HL-60 (cell line): ENCODE measurements around the gene RPS8.

Experiments used
- POLR2AphosphoS5 ChIP-seq: IDR thresholded peaks from 2 replicates; pipeline ENCODE4 v1.6.1; 2012; ENCODE audit warnings: low read depth
- TF ChIP-seq, protein P1 (sequence below): IDR thresholded peaks from one replicate; pipeline ENCODE4 v1.5.1; 2011; ENCODE audit warnings: low read length, control low read depth, inconsistent platforms; ENCODE audit not compliant: insufficient read depth

- TF ChIP-seq, protein P1, sequence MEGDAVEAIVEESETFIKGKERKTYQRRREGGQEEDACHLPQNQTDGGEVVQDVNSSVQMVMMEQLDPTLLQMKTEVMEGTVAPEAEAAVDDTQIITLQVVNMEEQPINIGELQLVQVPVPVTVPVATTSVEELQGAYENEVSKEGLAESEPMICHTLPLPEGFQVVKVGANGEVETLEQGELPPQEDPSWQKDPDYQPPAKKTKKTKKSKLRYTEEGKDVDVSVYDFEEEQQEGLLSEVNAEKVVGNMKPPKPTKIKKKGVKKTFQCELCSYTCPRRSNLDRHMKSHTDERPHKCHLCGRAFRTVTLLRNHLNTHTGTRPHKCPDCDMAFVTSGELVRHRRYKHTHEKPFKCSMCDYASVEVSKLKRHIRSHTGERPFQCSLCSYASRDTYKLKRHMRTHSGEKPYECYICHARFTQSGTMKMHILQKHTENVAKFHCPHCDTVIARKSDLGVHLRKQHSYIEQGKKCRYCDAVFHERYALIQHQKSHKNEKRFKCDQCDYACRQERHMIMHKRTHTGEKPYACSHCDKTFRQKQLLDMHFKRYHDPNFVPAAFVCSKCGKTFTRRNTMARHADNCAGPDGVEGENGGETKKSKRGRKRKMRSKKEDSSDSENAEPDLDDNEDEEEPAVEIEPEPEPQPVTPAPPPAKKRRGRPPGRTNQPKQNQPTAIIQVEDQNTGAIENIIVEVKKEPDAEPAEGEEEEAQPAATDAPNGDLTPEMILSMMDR: no peak
- no peak for TF ChIP-seq POLR2AphosphoS5
These were observed 31.5 kb downstream of the RPS8 start, which contains the start of gene DYNLT4 for GRCh38 chr1:44806704-44807363.
